GM23338 (cell line): ENCODE measurements around the gene CCL23. TPM values are rescaled to one million over a fixed set of nuclear protein-coding genes. Genes with fewer than 3 reads are reported as not detected.

Source experiments
- ATAC-seq: fragments of 200-7000 bp; cut with Tn5 transposase; 3 replicates; pipeline ENCODE4 v1.9.1; 2020
- DNase-seq: peaks from one replicate; pipeline ENCODE4 v3.0.0-alpha.2; 2015; ENCODE audit warnings: low spot score
- H2AFZ ChIP-seq: fragments of 200-600 bp; sonication (generic); 2 replicates; pipeline ENCODE4 v1.8.0; 2016; ENCODE audit warnings: antibody characterized with exemption, mild to moderate bottlenecking, moderate library complexity
- H3F3A ChIP-seq: fragments of 200-600 bp; sonication (generic); replicated peaks from 2 replicates; pipeline ENCODE4 v1.8.0; 2017; ENCODE audit warnings: antibody characterized with exemption, mixed run types, low read depth
- H3K27ac ChIP-seq: fragments of 200-600 bp; sonication (generic); 2 replicates; pipeline ENCODE4 v1.6.1; 2016; ENCODE audit warnings: low read depth
- H3K27me3 ChIP-seq: fragments of 200-600 bp; sonication (generic); 2 replicates; pipeline ENCODE4 v1.8.0; 2016; ENCODE audit warnings: mild to moderate bottlenecking, mixed run types, moderate library complexity; ENCODE audit not compliant: insufficient read depth
- H3K36me3 ChIP-seq: fragments of 200-600 bp; sonication (generic); 2 replicates; pipeline ENCODE4 v1.8.0; 2016; ENCODE audit warnings: mild to moderate bottlenecking; ENCODE audit not compliant: insufficient read depth
- H3K4me1 ChIP-seq: fragments of 200-600 bp; sonication (generic); 2 replicates; pipeline ENCODE4 v1.8.0; 2016; ENCODE audit warnings: mild to moderate bottlenecking, moderate library complexity; ENCODE audit not compliant: insufficient read depth
- H3K4me2 ChIP-seq: fragments of 200-600 bp; sonication (generic); 2 replicates; pipeline ENCODE4 v1.7.1; 2017; ENCODE audit warnings: mixed run types
- H3K4me3 ChIP-seq: fragments of 200-600 bp; sonication (generic); 2 replicates; pipeline ENCODE4 v1.6.1; 2016; ENCODE audit warnings: mixed run types
- H3K79me2 ChIP-seq: fragments of 200-600 bp; sonication (generic); replicated peaks from 2 replicates; pipeline ENCODE4 v1.8.0; 2017; ENCODE audit warnings: mild to moderate bottlenecking; ENCODE audit not compliant: insufficient read depth
- H3K9me2 ChIP-seq: fragments of 200-600 bp; sonication (generic); 2 replicates; pipeline ENCODE4 v1.8.0; 2017; ENCODE audit not compliant: insufficient read depth
- H4K20me1 ChIP-seq: fragments of 200-600 bp; sonication (generic); replicated peaks from 2 replicates; pipeline ENCODE4 v1.8.0; 2017; ENCODE audit warnings: mild to moderate bottlenecking; ENCODE audit not compliant: insufficient read depth
- H3K27ac Mint-ChIP-seq: 2 replicates; pipeline ENCODE4 v1.8.0; 2020; ENCODE audit warnings: inconsistent platforms, mild to moderate bottlenecking, moderate library complexity, mixed read lengths
- H3K27me3 Mint-ChIP-seq: 3 replicates; pipeline ENCODE4 v1.8.0; 2022; ENCODE audit warnings: low read depth, mild to moderate bottlenecking, moderate library complexity, mixed read lengths, inconsistent platforms; ENCODE audit not compliant: insufficient read depth, poor library complexity
- H3K36me3 Mint-ChIP-seq: 3 replicates; pipeline ENCODE4 v1.8.0; 2021; ENCODE audit warnings: low read depth, mild to moderate bottlenecking, inconsistent platforms, moderate library complexity, mixed read lengths
- H3K4me1 Mint-ChIP-seq: 3 replicates; pipeline ENCODE4 v1.8.0; 2020; ENCODE audit warnings: mild to moderate bottlenecking, inconsistent platforms, mixed read lengths
- H3K4me3 Mint-ChIP-seq: 3 replicates; pipeline ENCODE4 v1.8.0; 2021; ENCODE audit warnings: moderate library complexity, mild to moderate bottlenecking, inconsistent platforms, mixed read lengths
- H3K9me3 Mint-ChIP-seq: 3 replicates; pipeline ENCODE4 v1.8.0; 2020; ENCODE audit warnings: moderate library complexity, mild to moderate bottlenecking, inconsistent platforms, mixed read lengths
- CREB1 ChIP-seq: fragments of 250-450 bp; sonication (Bioruptor Pico); IDR thresholded peaks from 2 replicates; pipeline ENCODE4 v1.5.0; 2020; ENCODE audit warnings: low read depth, mild to moderate bottlenecking, moderate library complexity
- ETS1 ChIP-seq: IDR thresholded peaks from 2 replicates; pipeline ENCODE4 v1.6.1; 2016; ENCODE audit warnings: antibody characterized with exemption
- NANOG ChIP-seq: IDR thresholded peaks from 2 replicates; pipeline ENCODE4 v1.6.1; 2016; ENCODE audit warnings: antibody characterized with exemption, borderline replicate concordance
- POLR2AphosphoS5 ChIP-seq: IDR thresholded peaks from 2 replicates; pipeline ENCODE4 v1.6.1; 2016; ENCODE audit warnings: antibody characterized with exemption, low read depth
- STAT1 ChIP-seq: IDR thresholded peaks from one replicate; pipeline ENCODE4 v1.6.1; 2016; ENCODE audit warnings: antibody characterized with exemption; ENCODE audit not compliant: unreplicated experiment
- ZNF114 ChIP-seq: fragments of 250-450 bp; sonication (Bioruptor Pico); IDR thresholded peaks from 2 replicates; pipeline ENCODE4 v1.5.0; 2020; ENCODE audit warnings: mild to moderate bottlenecking, moderate library complexity
- ZNF331 ChIP-seq: fragments of 250-450 bp; sonication (Bioruptor Pico); IDR thresholded peaks from 2 replicates; pipeline ENCODE4 v1.5.0; 2020; ENCODE audit warnings: low read depth, mild to moderate bottlenecking, moderate library complexity
- ZNF462 ChIP-seq: fragments of 250-450 bp; sonication (Bioruptor Pico); IDR thresholded peaks from 2 replicates; pipeline ENCODE4 v1.5.0; 2020; ENCODE audit warnings: mild to moderate bottlenecking, moderate library complexity
- polyA plus RNA-seq: library from polyadenylated mRNA; unstranded; fragments of >200 nt; fragmentation: Nextera tagmentation; extraction: Ambion mirVana; gene quantifications from 2 replicates; pipeline ENCODE4 v1.2.1, GENCODE V29; 2016
- total RNA-seq: library from RNA; depleted of rRNA; stranded (reverse); fragments of >200 nt; shearing (Covaris generic); gene quantifications from 2 replicates; pipeline ENCODE4 v1.2.3, GENCODE V29; 2014
- TF ChIP-seq, protein P1 (sequence below), 2 experiments: fragments of 200-600 bp in 1 of 2; sonication (generic) in 1 of 2; conservative IDR thresholded peaks; 2 replicates each; pipeline versions ENCODE4 v1.5.1 to v1.6.1; 2016 to 2017; ENCODE audit warnings: antibody characterized with exemption in 2 of 2, low read depth in 2 of 2, mild to moderate bottlenecking in 2 of 2, moderate library complexity in 1 of 2

CCL23 gene
- total and polyA plus RNA-seq, 2 experiments from 2014 or later = not detected

- TF ChIP-seq, protein P1, sequence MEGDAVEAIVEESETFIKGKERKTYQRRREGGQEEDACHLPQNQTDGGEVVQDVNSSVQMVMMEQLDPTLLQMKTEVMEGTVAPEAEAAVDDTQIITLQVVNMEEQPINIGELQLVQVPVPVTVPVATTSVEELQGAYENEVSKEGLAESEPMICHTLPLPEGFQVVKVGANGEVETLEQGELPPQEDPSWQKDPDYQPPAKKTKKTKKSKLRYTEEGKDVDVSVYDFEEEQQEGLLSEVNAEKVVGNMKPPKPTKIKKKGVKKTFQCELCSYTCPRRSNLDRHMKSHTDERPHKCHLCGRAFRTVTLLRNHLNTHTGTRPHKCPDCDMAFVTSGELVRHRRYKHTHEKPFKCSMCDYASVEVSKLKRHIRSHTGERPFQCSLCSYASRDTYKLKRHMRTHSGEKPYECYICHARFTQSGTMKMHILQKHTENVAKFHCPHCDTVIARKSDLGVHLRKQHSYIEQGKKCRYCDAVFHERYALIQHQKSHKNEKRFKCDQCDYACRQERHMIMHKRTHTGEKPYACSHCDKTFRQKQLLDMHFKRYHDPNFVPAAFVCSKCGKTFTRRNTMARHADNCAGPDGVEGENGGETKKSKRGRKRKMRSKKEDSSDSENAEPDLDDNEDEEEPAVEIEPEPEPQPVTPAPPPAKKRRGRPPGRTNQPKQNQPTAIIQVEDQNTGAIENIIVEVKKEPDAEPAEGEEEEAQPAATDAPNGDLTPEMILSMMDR (conservative IDR thresholded peaks at IDR 0.05; ENCODE audit: low read depth in 2 of 2) = no peak
- no peak for TF ChIP-seq ZNF114 (CRISPR knock-in tag)
- TF ChIP-seq STAT1 = no peak
- no peak for TF ChIP-seq ETS1
Observed at GRCh38 chr17:36019423-36019822, 1.7 kb upstream of the CCL23 start (continued).

- Histone ChIP-seq H3K27me3 (no peaks in the 10 kb centered on the region), H3K4me1 (no peaks in the 10 kb centered on the region), H3K27ac (no peak overlapping the region), H3K4me3 (no peak overlapping the region), H2AFZ (no peak overlapping the region), H3K79me2 (no peaks in the 10 kb centered on the region), H4K20me1 (no peaks in the 10 kb centered on the region), H3K36me3 (no peaks in the 10 kb centered on the region), H3F3A (no peaks in the 10 kb centered on the region), H3K4me2 (no peak overlapping the region), H3K9me2 (no peaks in the 10 kb centered on the region)
- Mint-ChIP-seq H3K9me3 (peaks cover 24% of the 10 kb centered on the region), H3K27ac (no peak overlapping the region), H3K4me3 (no peak overlapping the region), H3K4me1 (no peaks in the 10 kb centered on the region), H3K27me3 (peaks cover 11% of the 10 kb centered on the region), H3K36me3 (no peaks in the 10 kb centered on the region; the same call in 2 of the 3 replicates)
- DNase-seq = no peak
- ATAC-seq = no peak
- TF ChIP-seq CREB1 (CRISPR knock-in tag) (no peak), ZNF331 (CRISPR knock-in tag) (no peak), ETS1 (no peak), POLR2AphosphoS5 (no peak), ZNF462 (CRISPR knock-in tag) (no peak), NANOG (no peak)
- TF ChIP-seq, protein P1 (conservative IDR thresholded peaks at IDR 0.05; ENCODE audit: low read depth in 2 of 2) = no peak
Observed at GRCh38 chr17:36016555-36016954, 1.2 kb downstream of the CCL23 start.
